ENCODE measurements around the gene ZFR. TPM values are rescaled to one million over a fixed set of nuclear protein-coding genes. Genes with fewer than 3 reads are reported as not detected.

Gene ZFR
- total and polyA plus RNA-seq, 2 donors = 54.7 to 62.2 TPM

GRCh38 chr5:32476891-32477290 is 32.4 kb upstream of the ZFR start:
- Histone ChIP-seq H3K36me3 (ENCODE audit: control insufficient read depth in 2 of 2, insufficient read depth in 2 of 2, low read length in 1 of 2) (no peaks in the 10 kb centered on the region), H3K4me1 (ENCODE audit: control insufficient read depth in 2 of 2, insufficient read depth in 2 of 2, low read length in 2 of 2) (no peaks in the 10 kb centered on the region), H3K27me3 (ENCODE audit: control insufficient read depth in 2 of 2, insufficient read depth in 1 of 2, low read length in 1 of 2) (no peaks in the 10 kb centered on the region), H3K4me3 (ENCODE audit: low read length in 2 of 2) (no peak overlapping the region), H3K9me3 (ENCODE audit: control insufficient read depth in 2 of 2, insufficient read depth in 1 of 2, low read length in 1 of 2) (no peaks in the 10 kb centered on the region), H3K27ac (ENCODE audit: low read depth in 1 of 2, low read length in 1 of 2) (no peak overlapping the region)
- WGBS = 88% methylated on average over 1 of the region's 1 CpG
- DNase-seq (ENCODE audit: low read depth in 6 of 9, low spot score in 9 of 9) = no peak

GRCh38 chr5:32475334-32476097 is 31.0 kb upstream of the ZFR start:
- H3K27me3 ChIP-seq (ENCODE audit: control insufficient read depth in 2 of 2, insufficient read depth in 1 of 2, low read length in 1 of 2) = no peaks in the 10 kb centered on the region
- no peaks in the 10 kb centered on the region for H3K4me1 ChIP-seq (ENCODE audit: control insufficient read depth in 2 of 2, insufficient read depth in 2 of 2, low read length in 2 of 2)
- DNase-seq (ENCODE audit: low read depth in 6 of 9, low spot score in 9 of 9) = no peak
- H3K9me3 ChIP-seq (ENCODE audit: control insufficient read depth in 2 of 2, insufficient read depth in 1 of 2, low read length in 1 of 2) = no peaks in the 10 kb centered on the region
- H3K36me3 ChIP-seq (ENCODE audit: control insufficient read depth in 2 of 2, insufficient read depth in 2 of 2, low read length in 1 of 2) = no peaks in the 10 kb centered on the region
- 88% methylated on average over 6 of the region's 6 CpGs for WGBS
- no peak overlapping the region for H3K27ac ChIP-seq (ENCODE audit: low read depth in 1 of 2, low read length in 1 of 2)
- H3K4me3 ChIP-seq (ENCODE audit: low read length in 2 of 2) = no peak overlapping the region

GRCh38 chr5:32474209-32474854 is 29.8 kb upstream of the ZFR start:
- DNase-seq (ENCODE audit: low read depth in 6 of 9, low spot score in 9 of 9) = no peak
- Histone ChIP-seq H3K27ac (ENCODE audit: low read depth in 1 of 2, low read length in 1 of 2) (no peak overlapping the region), H3K36me3 (ENCODE audit: control insufficient read depth in 2 of 2, insufficient read depth in 2 of 2, low read length in 1 of 2) (no peaks in the 10 kb centered on the region), H3K9me3 (ENCODE audit: control insufficient read depth in 2 of 2, insufficient read depth in 1 of 2, low read length in 1 of 2) (no peaks in the 10 kb centered on the region), H3K27me3 (ENCODE audit: control insufficient read depth in 2 of 2, insufficient read depth in 1 of 2, low read length in 1 of 2) (no peaks in the 10 kb centered on the region), H3K4me1 (ENCODE audit: control insufficient read depth in 2 of 2, insufficient read depth in 2 of 2, low read length in 2 of 2) (no peaks in the 10 kb centered on the region), H3K4me3 (ENCODE audit: low read length in 2 of 2) (no peak overlapping the region)
- 87% methylated on average over 9 of the region's 9 CpGs for WGBS

GRCh38 chr5:32473072-32473471 is 28.5 kb upstream of the ZFR start:
- H3K9me3 ChIP-seq (ENCODE audit: control insufficient read depth in 2 of 2, insufficient read depth in 1 of 2, low read length in 1 of 2) = no peaks in the 10 kb centered on the region
- WGBS = 88% methylated on average over 7 of the region's 7 CpGs
- H3K27me3 ChIP-seq (ENCODE audit: control insufficient read depth in 2 of 2, insufficient read depth in 1 of 2, low read length in 1 of 2) = no peaks in the 10 kb centered on the region
- no peaks in the 10 kb centered on the region for H3K36me3 ChIP-seq (ENCODE audit: control insufficient read depth in 2 of 2, insufficient read depth in 2 of 2, low read length in 1 of 2)
- DNase-seq (ENCODE audit: low read depth in 6 of 9, low spot score in 9 of 9) = no peak
- no peaks in the 10 kb centered on the region for H3K4me1 ChIP-seq (ENCODE audit: control insufficient read depth in 2 of 2, insufficient read depth in 2 of 2, low read length in 2 of 2)
- no peak overlapping the region for H3K4me3 ChIP-seq (ENCODE audit: low read length in 2 of 2)
- H3K27ac ChIP-seq (ENCODE audit: low read depth in 1 of 2, low read length in 1 of 2) = no peak overlapping the region

GRCh38 chr5:32471784-32472183 is 27.2 kb upstream of the ZFR start:
- Histone ChIP-seq H3K27me3 (ENCODE audit: control insufficient read depth in 2 of 2, insufficient read depth in 1 of 2, low read length in 1 of 2) (no peaks in the 10 kb centered on the region), H3K4me1 (ENCODE audit: control insufficient read depth in 2 of 2, insufficient read depth in 2 of 2, low read length in 2 of 2) (no peaks in the 10 kb centered on the region), H3K36me3 (ENCODE audit: control insufficient read depth in 2 of 2, insufficient read depth in 2 of 2, low read length in 1 of 2) (no peaks in the 10 kb centered on the region), H3K4me3 (ENCODE audit: low read length in 2 of 2) (no peak overlapping the region), H3K27ac (ENCODE audit: low read depth in 1 of 2, low read length in 1 of 2) (no peak overlapping the region), H3K9me3 (ENCODE audit: control insufficient read depth in 2 of 2, insufficient read depth in 1 of 2, low read length in 1 of 2) (no peaks in the 10 kb centered on the region)
- DNase-seq (ENCODE audit: low read depth in 6 of 9, low spot score in 9 of 9) = no peak
- 96% methylated on average over 2 of the region's 2 CpGs for WGBS

GRCh38 chr5:32465076-32465475 is 20.5 kb upstream of the ZFR start:
- WGBS = 91% methylated on average over 2 of the region's 2 CpGs
- Histone ChIP-seq H3K27ac (ENCODE audit: low read depth in 1 of 2, low read length in 1 of 2) (no peak overlapping the region), H3K9me3 (ENCODE audit: control insufficient read depth in 2 of 2, insufficient read depth in 1 of 2, low read length in 1 of 2) (no peaks in the 10 kb centered on the region), H3K4me3 (ENCODE audit: low read length in 2 of 2) (no peak overlapping the region), H3K36me3 (ENCODE audit: control insufficient read depth in 2 of 2, insufficient read depth in 2 of 2, low read length in 1 of 2) (no peaks in the 10 kb centered on the region), H3K4me1 (ENCODE audit: control insufficient read depth in 2 of 2, insufficient read depth in 2 of 2, low read length in 2 of 2) (no peaks in the 10 kb centered on the region), H3K27me3 (ENCODE audit: control insufficient read depth in 2 of 2, insufficient read depth in 1 of 2, low read length in 1 of 2) (no peaks in the 10 kb centered on the region)
- DNase-seq (ENCODE audit: low read depth in 6 of 9, low spot score in 9 of 9) = no peak

GRCh38 chr5:32462618-32463017 is 18.1 kb upstream of the ZFR start:
- WGBS = 98% methylated on average over 1 of the region's 1 CpG
- Histone ChIP-seq H3K4me3 (ENCODE audit: low read length in 2 of 2) (no peak overlapping the region), H3K36me3 (ENCODE audit: control insufficient read depth in 2 of 2, insufficient read depth in 2 of 2, low read length in 1 of 2) (no peaks in the 10 kb centered on the region), H3K9me3 (ENCODE audit: control insufficient read depth in 2 of 2, insufficient read depth in 1 of 2, low read length in 1 of 2) (peaks cover 0 to 7% of the 10 kb centered on the region in 2 donors), H3K27me3 (ENCODE audit: control insufficient read depth in 2 of 2, insufficient read depth in 1 of 2, low read length in 1 of 2) (no peaks in the 10 kb centered on the region), H3K27ac (ENCODE audit: low read depth in 1 of 2, low read length in 1 of 2) (no peak overlapping the region), H3K4me1 (ENCODE audit: control insufficient read depth in 2 of 2, insufficient read depth in 2 of 2, low read length in 2 of 2) (no peaks in the 10 kb centered on the region)
- no peak for DNase-seq (ENCODE audit: low read depth in 6 of 9, low spot score in 9 of 9)

- no peak for DNase-seq (ENCODE audit: low read depth in 6 of 9, low spot score in 9 of 9)
- H3K27ac ChIP-seq (ENCODE audit: low read depth in 1 of 2, low read length in 1 of 2) = no peak overlapping the region
- no peaks in the 10 kb centered on the region for H3K27me3 ChIP-seq (ENCODE audit: control insufficient read depth in 2 of 2, insufficient read depth in 1 of 2, low read length in 1 of 2)
- 95% methylated on average over 6 of the region's 6 CpGs for WGBS
- no peak overlapping the region for H3K4me3 ChIP-seq (ENCODE audit: low read length in 2 of 2)
- no peaks in the 10 kb centered on the region for H3K4me1 ChIP-seq (ENCODE audit: control insufficient read depth in 2 of 2, insufficient read depth in 2 of 2, low read length in 2 of 2)
- H3K36me3 ChIP-seq (ENCODE audit: control insufficient read depth in 2 of 2, insufficient read depth in 2 of 2, low read length in 1 of 2) = no peaks in the 10 kb centered on the region
- peaks cover 0 to 7% of the 10 kb centered on the region in 2 donors for H3K9me3 ChIP-seq (ENCODE audit: control insufficient read depth in 2 of 2, insufficient read depth in 1 of 2, low read length in 1 of 2)
Measured at GRCh38 chr5:32461441-32462120, 17.0 kb upstream of the ZFR start.

GRCh38 chr5:32460702-32461101 is 16.2 kb upstream of the ZFR start:
- Histone ChIP-seq H3K27me3 (ENCODE audit: control insufficient read depth in 2 of 2, insufficient read depth in 1 of 2, low read length in 1 of 2) (no peaks in the 10 kb centered on the region), H3K4me3 (ENCODE audit: low read length in 2 of 2) (no peak overlapping the region), H3K4me1 (ENCODE audit: control insufficient read depth in 2 of 2, insufficient read depth in 2 of 2, low read length in 2 of 2) (no peaks in the 10 kb centered on the region), H3K27ac (ENCODE audit: low read depth in 1 of 2, low read length in 1 of 2) (no peak overlapping the region), H3K36me3 (ENCODE audit: control insufficient read depth in 2 of 2, insufficient read depth in 2 of 2, low read length in 1 of 2) (no peaks in the 10 kb centered on the region), H3K9me3 (ENCODE audit: control insufficient read depth in 2 of 2, insufficient read depth in 1 of 2, low read length in 1 of 2) (peaks cover 0 to 7% of the 10 kb centered on the region in 2 donors)
- 94% methylated on average over 2 of the region's 2 CpGs for WGBS
- no peak for DNase-seq (ENCODE audit: low read depth in 6 of 9, low spot score in 9 of 9)

Measured in thymus (tissue), 11 donors.